Sigmoid colon (tissue), 7 donors: ENCODE measurements around the gene GGTLC1. TPM values are rescaled to one million over a fixed set of nuclear protein-coding genes. Genes with fewer than 3 reads are reported as not detected.
"Not testable (repeated sequence)": the region's sequence is repeated elsewhere in the genome, so short reads cannot be mapped to it uniquely, and the experiment has no call there.

Source experiments
- DNase-seq: peaks from one replicate; pipeline ENCODE4 v3.0.0-alpha.2; 2019
- H3K27ac ChIP-seq, 4 donors: fragments of 200-600 bp; sonication (generic); one replicate each; pipeline ENCODE4 v1.5.1; 2016 to 2019; ENCODE audit warnings: mild to moderate bottlenecking in 1 of 4
- H3K27me3 ChIP-seq, 3 donors: fragments of 200-600 bp; sonication (generic); one replicate each; pipeline ENCODE4 v1.5.1; 2019; ENCODE audit warnings: mild to moderate bottlenecking in 1 of 3
- H3K36me3 ChIP-seq, 4 donors: fragments of 200-600 bp; sonication (generic); one replicate each; pipeline ENCODE4 v1.5.1; 2016 to 2019
- H3K4me1 ChIP-seq, 4 donors: fragments of 200-600 bp; sonication (generic); one replicate each; pipeline ENCODE4 v1.5.1; 2017 to 2019
- H3K4me3 ChIP-seq, 4 donors: fragments of 200-600 bp; sonication (generic); one replicate each; pipeline ENCODE4 v1.5.1; 2017 to 2019; ENCODE audit warnings: mild to moderate bottlenecking in 2 of 4, moderate library complexity in 1 of 4
- H3K9me3 ChIP-seq, 4 donors: fragments of 200-600 bp in 3 of 4; sonication (generic) in 3 of 4; one replicate each; pipeline versions ENCODE4 v1.5.1 to v1.6.1; 2013 to 2019
- EP300 ChIP-seq, 4 donors: sonication (generic); formaldehyde crosslinking; IDR thresholded peaks; one replicate each; pipeline ENCODE4 v1.6.1; 2017; ENCODE audit warnings: antibody characterized with exemption in 4 of 4
- POLR2A ChIP-seq, 2 donors: fragments of 450-650 bp; IDR thresholded peaks; one replicate each; pipeline ENCODE4 v1.6.1; 2016; ENCODE audit warnings: antibody characterized with exemption in 2 of 2, mild to moderate bottlenecking in 2 of 2, moderate library complexity in 2 of 2
- POLR2AphosphoS5 ChIP-seq, 4 donors: sonication (generic); formaldehyde crosslinking; IDR thresholded peaks; one replicate each; pipeline ENCODE4 v1.6.1; 2017; ENCODE audit warnings: antibody characterized with exemption in 4 of 4
- WGBS, 2 donors: extraction: QIAGEN DNeasy Blood & Tissue Kit; methylation state at CpG; one replicate each; pipeline ENCODE4 v1.1.7; 2013; 5-methylcytosine and 5-hydroxymethylcytosine counted together
- intact Hi-C: fragments of 100-400 bp; cut with DNase I; formaldehyde crosslinking; loops from one replicate; pipeline ENCODE4 v1.15.1; 2023
- polyA plus RNA-seq, 3 donors: library from polyadenylated mRNA; stranded (reverse); fragments of 200-250 nt; gene quantifications; one replicate each; pipeline ENCODE4 v1.2.3, GENCODE V29; 2013
- total RNA-seq, 4 donors: library from RNA; depleted of rRNA; stranded (reverse); fragments of >200 nt; gene quantifications; one replicate each; pipeline ENCODE4 v1.1.0, GENCODE V29; 2016
- TF ChIP-seq, protein P1 (sequence below), 4 experiments: fragments of 450-650 bp in 3 of 4; fragments of 200-600 bp in 1 of 4; IDR thresholded peaks; one replicate each; pipeline ENCODE4 v1.5.1; 2016 to 2019; ENCODE audit warnings: antibody characterized with exemption in 4 of 4, mild to moderate bottlenecking in 3 of 4, moderate library complexity in 2 of 4
- donor health status: healthy with polysubstance abuse.
- donor health status: Bipolar disorder and iron deficiency.
- donor health status: healthy.

The GGTLC1 gene
- total and polyA plus RNA-seq, 7 donors = not detected

DNA sequence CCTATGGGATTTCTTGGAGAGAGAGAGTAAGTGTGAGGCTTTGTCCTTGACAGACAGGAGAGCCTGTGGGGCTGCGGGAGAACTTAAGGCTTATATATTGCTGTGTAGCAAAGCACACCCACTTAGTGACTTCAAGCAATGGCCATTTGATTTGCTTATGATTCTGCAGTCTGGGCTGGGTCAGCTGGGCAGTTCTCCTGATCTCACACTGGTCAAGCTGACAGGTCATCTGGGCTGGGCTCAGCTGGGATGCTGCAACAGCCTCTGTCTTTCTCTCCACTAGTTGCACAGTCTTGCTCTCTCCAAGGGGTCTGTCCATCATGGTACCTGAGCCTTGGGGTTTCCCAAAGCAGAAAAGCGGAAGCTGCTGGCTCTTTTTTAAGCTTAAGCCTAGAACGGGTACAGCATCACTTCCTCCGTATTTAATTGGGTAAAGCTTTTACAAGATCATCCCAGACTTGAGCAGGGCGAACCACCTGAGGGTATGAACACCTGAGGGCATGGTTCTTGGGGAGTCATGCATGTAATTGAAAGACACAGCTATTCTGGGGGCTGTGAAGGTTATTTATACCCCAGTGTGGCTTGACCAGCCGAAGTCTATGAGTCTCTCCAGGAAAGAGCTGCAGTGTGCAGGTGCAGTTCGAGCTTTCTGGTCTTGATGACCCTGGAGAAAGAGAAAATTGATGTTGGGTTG is 13.3 kb upstream of the GGTLC1 start:
- TF ChIP-seq POLR2A (IDR thresholded peaks at IDR 0.05) (no peak), EP300 (IDR thresholded peaks at IDR 0.05) (no peak), POLR2AphosphoS5 (IDR thresholded peaks at IDR 0.05) (no peak)
- TF ChIP-seq, protein P1, sequence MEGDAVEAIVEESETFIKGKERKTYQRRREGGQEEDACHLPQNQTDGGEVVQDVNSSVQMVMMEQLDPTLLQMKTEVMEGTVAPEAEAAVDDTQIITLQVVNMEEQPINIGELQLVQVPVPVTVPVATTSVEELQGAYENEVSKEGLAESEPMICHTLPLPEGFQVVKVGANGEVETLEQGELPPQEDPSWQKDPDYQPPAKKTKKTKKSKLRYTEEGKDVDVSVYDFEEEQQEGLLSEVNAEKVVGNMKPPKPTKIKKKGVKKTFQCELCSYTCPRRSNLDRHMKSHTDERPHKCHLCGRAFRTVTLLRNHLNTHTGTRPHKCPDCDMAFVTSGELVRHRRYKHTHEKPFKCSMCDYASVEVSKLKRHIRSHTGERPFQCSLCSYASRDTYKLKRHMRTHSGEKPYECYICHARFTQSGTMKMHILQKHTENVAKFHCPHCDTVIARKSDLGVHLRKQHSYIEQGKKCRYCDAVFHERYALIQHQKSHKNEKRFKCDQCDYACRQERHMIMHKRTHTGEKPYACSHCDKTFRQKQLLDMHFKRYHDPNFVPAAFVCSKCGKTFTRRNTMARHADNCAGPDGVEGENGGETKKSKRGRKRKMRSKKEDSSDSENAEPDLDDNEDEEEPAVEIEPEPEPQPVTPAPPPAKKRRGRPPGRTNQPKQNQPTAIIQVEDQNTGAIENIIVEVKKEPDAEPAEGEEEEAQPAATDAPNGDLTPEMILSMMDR (IDR thresholded peaks at IDR 0.05) = no peak
- no peak overlapping the region for H3K27ac ChIP-seq
- WGBS, 2 donors = 81% methylated on average over 7 of the region's 7 CpGs
- H3K36me3 ChIP-seq = no peaks in the 10 kb centered on the region
- H3K4me1 ChIP-seq = no peaks in the 10 kb centered on the region
- H3K27me3 ChIP-seq = peaks cover 0 to 3% (median 0%) of the 10 kb centered on the region in 3 donors
- intact Hi-C loops = no loop called here
- no peaks in the 10 kb centered on the region for H3K9me3 ChIP-seq
- DNase-seq = no peak
- H3K4me3 ChIP-seq = no peak overlapping the region

DNA sequence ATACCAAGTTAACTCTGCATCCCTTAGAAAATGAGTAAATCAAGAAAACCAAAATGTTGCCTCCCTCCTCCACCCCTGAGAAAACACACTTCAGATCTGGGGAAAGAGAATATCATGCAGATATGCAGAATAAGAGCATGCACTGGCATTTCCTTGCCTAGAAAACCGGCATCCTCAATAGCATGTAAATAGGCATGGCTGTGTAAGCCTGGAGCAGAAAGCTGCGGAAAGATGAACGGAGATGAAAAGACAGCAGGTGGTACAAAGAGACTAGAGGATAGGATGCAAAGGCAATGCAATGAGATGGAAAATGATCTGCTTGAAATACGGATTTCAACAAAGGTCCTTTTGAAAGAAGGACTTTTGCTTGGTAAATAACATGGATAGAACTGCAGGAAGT is 10.3 kb upstream of the GGTLC1 start:
- TF ChIP-seq, protein P1 (IDR thresholded peaks at IDR 0.05) = no peak
- no peak for TF ChIP-seq POLR2A (IDR thresholded peaks at IDR 0.05)
- TF ChIP-seq POLR2AphosphoS5 (IDR thresholded peaks at IDR 0.05) = no peak
- no peak for TF ChIP-seq EP300 (IDR thresholded peaks at IDR 0.05)
- Histone ChIP-seq H3K36me3 (no peaks in the 10 kb centered on the region), H3K27me3 (peaks cover 0 to 7% (median 0%) of the 10 kb centered on the region in 3 donors), H3K4me3 (no peak overlapping the region), H3K4me1 (no peaks in the 10 kb centered on the region), H3K27ac (no peak overlapping the region), H3K9me3 (no peaks in the 10 kb centered on the region)
- 68 to 79% methylated on average over 4 of the region's 4 CpGs for WGBS, 2 donors
- intact Hi-C loops = loop anchor here (5.0 kb wide), 1 partner anchor 332 kb away; no protein-coding TSS in a partner anchor
- no peak for DNase-seq

DNA sequence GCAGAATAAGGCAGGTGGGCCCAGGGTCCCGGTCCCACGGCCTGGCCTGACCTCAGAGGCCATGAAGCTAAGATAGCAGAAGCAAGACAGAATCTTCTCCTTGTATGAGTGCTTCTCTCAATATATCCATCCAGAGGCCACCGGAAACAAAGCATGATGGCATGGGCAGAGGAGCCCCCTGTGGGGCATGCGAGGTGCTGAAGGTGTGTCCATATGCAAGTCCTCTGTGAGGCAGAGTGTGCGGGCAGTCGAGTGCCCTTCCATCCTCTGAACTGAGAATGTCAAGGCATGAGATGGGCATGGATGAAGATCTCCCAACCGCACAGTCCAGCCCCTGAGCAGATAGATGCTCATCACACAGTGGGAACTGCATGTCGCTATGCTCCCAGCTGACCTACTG is 9.8 kb upstream of the GGTLC1 start:
- peaks cover 0 to 7% (median 0%) of the 10 kb centered on the region in 3 donors for H3K27me3 ChIP-seq
- WGBS, 2 donors = 91% methylated on average over 8 of the region's 8 CpGs
- intact Hi-C loops = loop anchor here (5.0 kb wide), 1 partner anchor 331 kb away; no protein-coding TSS in a partner anchor
- no peak for DNase-seq
- H3K36me3 ChIP-seq = no peaks in the 10 kb centered on the region
- no peak overlapping the region for H3K4me3 ChIP-seq
- H3K27ac ChIP-seq = no peak overlapping the region
- TF ChIP-seq EP300 (IDR thresholded peaks at IDR 0.05) = no peak
- TF ChIP-seq, protein P1 (IDR thresholded peaks at IDR 0.05) = no peak
- no peaks in the 10 kb centered on the region for H3K4me1 ChIP-seq
- no peaks in the 10 kb centered on the region for H3K9me3 ChIP-seq

DNA sequence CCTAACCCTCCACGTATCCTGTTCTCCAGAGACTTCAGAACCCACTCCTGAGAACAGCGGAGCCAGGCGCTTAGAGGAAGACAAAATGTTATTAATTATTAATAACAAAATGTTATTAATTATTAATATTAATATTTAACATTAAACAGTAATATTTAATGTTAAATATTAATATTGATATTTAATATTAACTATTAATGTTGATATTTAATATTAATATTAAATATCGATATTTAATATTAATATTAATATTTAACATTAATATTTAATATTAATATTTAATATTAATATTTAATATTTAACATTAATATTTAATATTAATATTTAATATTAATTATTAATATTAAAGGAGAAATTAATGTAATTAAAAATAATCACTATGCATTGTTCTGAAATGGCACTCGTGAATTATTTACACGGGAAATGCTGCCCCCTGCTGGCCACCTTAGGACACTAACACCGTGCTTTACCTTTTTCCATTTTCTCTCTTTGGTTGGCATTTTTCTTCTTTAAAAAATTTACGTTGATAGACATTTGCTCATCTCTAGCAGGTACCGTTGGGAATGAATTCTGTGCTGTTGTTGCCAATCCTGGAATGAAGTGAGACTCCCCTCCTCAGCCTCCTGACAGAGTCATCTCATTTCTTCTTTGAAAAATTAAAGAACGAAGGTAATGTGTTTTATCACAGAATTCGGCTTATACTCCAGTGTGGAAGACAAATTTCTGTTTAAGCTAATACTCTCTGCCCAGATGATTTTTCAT is 7.5 kb upstream of the GGTLC1 start:
- H3K36me3 ChIP-seq = no peaks in the 10 kb centered on the region
- WGBS, 2 donors = 44 to 52% methylated on average over 11 of the region's 11 CpGs
- no peak overlapping the region for H3K27ac ChIP-seq
- no peaks in the 10 kb centered on the region for H3K4me1 ChIP-seq
- no peak overlapping the region for H3K4me3 ChIP-seq
- DNase-seq = no peak
- peaks cover 0 to 7% (median 0%) of the 10 kb centered on the region in 3 donors for H3K27me3 ChIP-seq
- TF ChIP-seq EP300 (IDR thresholded peaks at IDR 0.05) (no peak), POLR2AphosphoS5 (IDR thresholded peaks at IDR 0.05) (no peak), POLR2A (IDR thresholded peaks at IDR 0.05) (no peak)
- TF ChIP-seq, protein P1 (IDR thresholded peaks at IDR 0.05) = peak; percentile 32 to 70 (median 56)
- intact Hi-C loops = loop anchor here (5.0 kb wide), 1 partner anchor 329 kb away; no protein-coding TSS in a partner anchor
- no peaks in the 10 kb centered on the region for H3K9me3 ChIP-seq

DNA sequence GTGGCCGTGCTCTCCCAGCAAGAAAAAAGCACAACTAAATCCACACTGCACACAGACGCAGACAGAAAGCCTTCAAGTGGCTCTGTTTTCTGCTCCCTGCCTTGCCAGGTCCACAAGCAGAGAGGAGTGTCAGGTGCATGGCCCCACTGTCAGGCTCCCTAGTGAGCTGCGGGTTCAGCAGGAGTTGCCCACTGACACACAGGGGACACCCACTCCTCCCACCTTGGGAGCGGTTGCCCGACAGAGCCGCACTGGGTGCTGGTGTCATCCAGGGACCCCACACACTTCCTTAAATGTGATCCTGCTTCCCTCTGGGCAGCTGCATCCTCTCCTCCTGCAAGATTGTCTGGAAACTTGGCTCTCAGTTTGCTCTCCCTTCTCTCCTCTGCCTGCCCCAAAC is 6.7 kb upstream of the GGTLC1 start:
- WGBS, 2 donors = 84 to 89% methylated on average over 6 of the region's 6 CpGs
- intact Hi-C loops = loop anchor here (5.0 kb wide), 1 partner anchor 328 kb away; no protein-coding TSS in a partner anchor
- not testable (repeated sequence) for H3K9me3 ChIP-seq, DNase-seq, H3K4me1 ChIP-seq, H3K4me3 ChIP-seq, H3K27me3 ChIP-seq, H3K36me3 ChIP-seq, H3K27ac ChIP-seq

DNA sequence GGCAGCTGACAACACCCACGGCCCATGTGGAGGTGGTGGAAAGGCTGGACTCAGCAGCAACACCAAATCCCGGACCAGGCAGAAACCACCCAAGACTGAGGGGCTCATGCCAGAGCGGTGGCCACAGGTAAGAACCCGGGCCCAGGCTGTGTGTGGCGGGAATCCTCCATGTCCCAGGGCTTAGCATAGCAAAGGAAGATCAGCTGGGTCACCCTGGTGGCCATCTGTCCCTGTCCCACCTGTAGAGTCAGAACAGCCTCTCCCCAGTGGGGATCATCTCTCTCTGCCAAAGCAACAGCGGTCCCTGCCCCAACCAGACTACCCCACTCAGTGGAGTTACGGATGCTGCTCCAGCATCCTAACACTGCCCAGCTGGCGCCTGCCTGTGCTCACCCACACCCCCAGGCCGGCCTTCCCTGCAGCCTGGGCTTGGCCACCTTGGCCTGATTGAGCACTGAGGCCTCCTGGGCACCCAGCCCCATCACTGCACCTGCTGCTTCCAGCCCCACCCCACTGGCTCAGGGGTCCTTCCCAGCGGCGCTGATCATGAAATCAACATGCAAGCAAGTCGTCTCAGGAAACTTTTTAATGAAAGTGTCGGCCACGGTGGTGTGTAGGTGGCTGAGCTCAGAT is 5.5 kb upstream of the GGTLC1 start:
- H3K4me3 ChIP-seq, H3K36me3 ChIP-seq, H3K27me3 ChIP-seq, H3K27ac ChIP-seq, H3K9me3 ChIP-seq, H3K4me1 ChIP-seq, intact Hi-C loops, DNase-seq: not testable (repeated sequence)
- 85 to 91% methylated on average over 14 of the region's 14 CpGs for WGBS, 2 donors

DNA sequence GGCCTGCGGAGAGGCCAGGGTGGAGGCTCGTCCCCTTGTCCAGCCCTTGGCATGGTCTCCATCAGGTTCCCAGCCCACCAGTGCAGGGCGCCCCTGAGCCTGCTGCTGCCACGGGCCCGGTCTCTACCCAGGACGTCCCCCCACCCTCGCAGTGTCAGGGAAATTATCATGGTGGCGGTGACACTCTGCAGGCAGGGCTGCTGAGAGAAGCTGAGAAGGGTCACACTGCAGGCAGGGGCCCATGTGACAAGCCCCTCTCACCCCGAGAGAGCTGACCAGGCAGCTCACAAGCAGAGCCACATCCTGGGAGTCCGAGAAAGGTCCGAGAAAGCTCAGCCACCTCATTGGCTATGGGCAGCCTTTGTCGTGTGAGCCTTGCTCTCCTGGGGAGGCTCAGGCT is 4.9 kb upstream of the GGTLC1 start:
- H3K4me3 ChIP-seq, intact Hi-C loops, H3K4me1 ChIP-seq, H3K9me3 ChIP-seq, DNase-seq, H3K36me3 ChIP-seq, H3K27me3 ChIP-seq, H3K27ac ChIP-seq: not testable (repeated sequence)
- 84 to 87% methylated on average over 12 of the region's 12 CpGs for WGBS, 2 donors
